AG09319 (cell line): Measurements from ENCODE around the gene MXRA8.
A peak's percentile ranks its signal among the peaks of the same experiment; 100 is the strongest.

Experiments
- DNase-seq: peaks from one replicate; pipeline ENCODE4 v3.0.0-alpha.2; 2010; ENCODE audit warnings: low read depth; ENCODE audit errors: extremely low read depth
- CTCF ChIP-seq: IDR thresholded peaks from 2 replicates; pipeline ENCODE4 v1.5.1; 2011; ENCODE audit warnings: low read depth, mild to moderate bottlenecking, inconsistent platforms, low read length, moderate library complexity

Gene MXRA8

GRCh38 chr1:1349256-1350012 is 8.9 kb downstream of the MXRA8 start, which contains the start of gene DVL1:
Gene DVL1 (minus strand): TSS chr1:1349418. CDS start chr1:1349065, 353 bp downstream.
- no peak for DNase-seq
- TF ChIP-seq CTCF: peak; percentile 43

GRCh38 chr1:1348420-1349255 is 9.7 kb downstream of the MXRA8 start:
- TF ChIP-seq CTCF: no peak
- DNase-seq: no peak

- no peak for TF ChIP-seq CTCF
- no peak for DNase-seq
These were observed 10.5 kb downstream of the MXRA8 start for GRCh38 chr1:1347663-1348419.

- no peak for DNase-seq
- no peak for TF ChIP-seq CTCF
These were observed 11.2 kb downstream of the MXRA8 start for GRCh38 chr1:1347026-1347595.

- no peak for TF ChIP-seq CTCF
- DNase-seq: no peak
These were observed 11.9 kb downstream of the MXRA8 start for GRCh38 chr1:1346501-1346890.

- no peak for TF ChIP-seq CTCF
- no peak for DNase-seq
These were observed 12.4 kb downstream of the MXRA8 start for GRCh38 chr1:1345860-1346500.
